Activated gamma-delta T cell treated with anti-CD3 and anti-CD28 coated beads, Interleukin-2, amount 50 U/mL, for 16 hours (primary cell): ENCODE results near the gene SPATA19.
"Not testable (repeated sequence)": the region's sequence is repeated elsewhere in the genome, so short reads cannot be mapped to it uniquely, and the experiment has no call there.

Experiments
- DNase-seq: peaks from one replicate; pipeline ENCODE4 v3.0.0-alpha.2; 2020; ENCODE audit warnings: low read depth

SPATA19 gene

DNA sequence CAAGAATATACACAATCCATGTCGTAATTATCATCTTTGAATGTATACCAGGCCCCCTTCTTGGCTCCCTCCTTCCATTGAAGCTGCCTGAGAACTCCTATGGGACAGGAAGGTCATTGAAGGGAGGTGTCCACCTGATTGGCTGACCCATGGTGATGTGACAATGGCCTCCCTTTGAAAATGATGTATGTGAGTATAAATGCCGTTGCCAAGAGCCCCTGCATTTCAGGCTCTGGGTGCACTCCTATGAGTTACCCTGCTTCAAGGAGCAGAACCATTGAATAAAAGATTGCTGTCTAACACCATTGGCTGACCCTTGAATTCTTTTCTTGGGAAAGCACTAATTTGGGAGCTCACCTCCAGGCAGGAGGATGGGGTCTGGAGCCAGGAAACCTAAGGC is at the start of gene SPATA19:
Gene SPATA19, minus strand, starts transcription at position 101 of the 400 bp plus-strand sequence. Its CDS starts 67 bp downstream, at position 34.
- DNase-seq = no peak

DNA sequence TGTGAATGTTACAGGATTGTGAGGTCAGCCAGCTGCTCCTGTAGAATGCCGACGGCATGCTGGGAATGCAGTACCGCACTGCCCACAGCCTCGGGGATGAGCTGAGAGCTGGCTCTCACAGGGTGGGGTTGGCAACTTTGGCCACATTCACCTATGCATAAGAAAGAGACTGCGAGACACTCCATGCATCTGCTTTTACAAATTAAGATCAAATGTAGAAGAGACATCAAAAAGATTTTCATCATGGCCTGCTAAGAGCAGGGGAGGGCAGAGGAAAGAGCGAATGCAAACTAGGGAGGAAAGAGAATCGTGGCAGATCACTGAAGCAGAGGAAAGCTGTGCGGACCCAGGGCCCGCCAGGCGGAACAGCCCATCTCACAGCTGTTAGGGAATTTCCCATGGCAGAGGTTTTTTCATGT is 49.8 kb upstream of the SPATA19 start:
- no peak for DNase-seq

GRCh38 chr11:133893381-133893780 is 48.1 kb upstream of the SPATA19 start:
- DNase-seq = no peak

GRCh38 chr11:133892584-133893380 is 47.5 kb upstream of the SPATA19 start:
- no peak for DNase-seq

DNA sequence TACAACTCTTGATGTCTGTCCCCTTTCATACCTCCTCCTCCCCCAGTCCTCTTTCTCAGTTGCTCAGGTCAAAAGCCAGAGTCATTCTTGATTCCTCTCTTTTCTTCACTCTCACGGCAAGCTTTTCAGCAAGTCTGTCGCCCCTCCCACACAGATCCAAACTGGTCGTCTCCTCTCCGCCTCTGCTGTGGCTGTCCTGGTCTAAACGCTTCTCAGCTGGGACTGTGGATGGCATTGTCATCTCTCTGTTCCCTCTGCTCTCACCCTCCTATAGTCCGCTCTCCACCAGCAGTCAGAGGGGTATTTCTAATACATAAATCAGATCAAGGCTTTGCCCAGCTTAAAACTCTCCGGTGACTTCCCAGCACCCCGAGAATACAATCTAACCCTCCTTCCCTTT is 46.8 kb upstream of the SPATA19 start:
- DNase-seq = no peak

GRCh38 chr11:133889893-133890292 is 44.6 kb upstream of the SPATA19 start:
- DNase-seq = no peak

- DNase-seq = no peak
Observed at GRCh38 chr11:133889188-133889587, 43.9 kb upstream of the SPATA19 start.

DNA sequence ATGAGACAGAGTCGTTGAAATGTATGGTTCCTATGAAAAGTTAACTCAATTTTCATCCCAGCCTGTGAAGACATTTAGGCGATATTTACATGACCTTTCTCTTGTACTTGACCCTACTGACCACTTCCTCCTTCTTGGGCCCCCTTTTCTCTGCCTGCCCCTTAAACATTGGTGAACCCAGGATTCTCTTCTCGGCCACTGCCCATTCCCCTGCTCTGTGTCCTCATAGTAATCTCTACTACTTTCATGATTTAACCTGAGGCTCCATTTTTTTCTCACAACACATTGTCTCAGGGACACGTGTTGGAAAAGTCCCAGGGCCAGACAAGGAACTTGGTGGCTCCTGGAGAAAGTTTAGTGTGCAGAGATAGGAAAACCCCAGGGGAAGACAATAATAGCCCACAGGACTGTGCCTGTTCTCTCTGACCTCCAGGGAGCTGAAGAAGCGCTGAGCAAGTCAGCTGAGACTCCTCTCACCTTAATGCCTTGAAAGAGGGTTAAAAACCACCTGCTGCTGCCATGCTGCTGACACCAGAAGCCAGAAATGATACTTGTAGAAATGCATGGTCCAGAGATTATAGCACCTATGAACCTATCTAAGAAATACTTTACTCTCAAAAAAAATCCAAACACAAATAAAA is 42.5 kb upstream of the SPATA19 start:
- DNase-seq = no peak

DNA sequence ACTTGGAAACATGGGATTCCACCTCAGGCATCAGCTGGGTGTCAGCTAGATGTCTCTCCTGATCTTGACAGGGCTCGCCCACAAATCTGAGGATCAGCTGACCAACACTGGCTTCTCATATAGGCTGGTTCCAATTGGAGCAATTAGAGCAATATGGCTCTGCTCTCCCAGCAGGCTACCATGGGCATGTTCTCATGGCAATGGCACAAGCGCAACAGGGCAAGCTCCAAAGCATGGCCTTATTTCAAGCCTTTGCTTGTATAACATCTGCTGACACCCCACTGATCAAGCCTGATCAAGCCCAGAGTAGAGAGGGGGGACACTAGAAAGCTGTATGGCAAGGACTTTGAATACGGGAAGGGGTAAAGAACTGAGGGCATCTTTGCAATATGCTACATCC is 40.7 kb upstream of the SPATA19 start:
- no peak for DNase-seq

DNA sequence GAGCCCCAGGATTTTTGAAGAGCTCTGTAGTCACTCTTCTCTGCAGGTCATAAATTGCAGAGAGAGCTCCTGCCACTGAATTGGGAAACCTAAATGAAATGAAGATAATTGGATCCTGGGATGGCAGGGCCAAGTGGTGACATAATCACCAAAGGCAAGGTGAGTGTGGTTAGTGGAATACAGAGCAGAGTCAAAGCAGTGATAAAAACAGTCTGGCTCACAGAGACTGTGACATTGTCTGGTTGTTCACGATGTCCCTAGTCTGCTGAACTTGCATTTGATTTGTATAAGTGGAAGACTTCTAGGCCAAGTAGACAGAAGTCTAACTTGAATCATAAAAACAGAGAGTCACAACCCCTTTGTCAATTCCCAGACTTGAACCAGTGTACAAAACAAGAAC is 26.8 kb upstream of the SPATA19 start:
- DNase-seq = no peak

DNA sequence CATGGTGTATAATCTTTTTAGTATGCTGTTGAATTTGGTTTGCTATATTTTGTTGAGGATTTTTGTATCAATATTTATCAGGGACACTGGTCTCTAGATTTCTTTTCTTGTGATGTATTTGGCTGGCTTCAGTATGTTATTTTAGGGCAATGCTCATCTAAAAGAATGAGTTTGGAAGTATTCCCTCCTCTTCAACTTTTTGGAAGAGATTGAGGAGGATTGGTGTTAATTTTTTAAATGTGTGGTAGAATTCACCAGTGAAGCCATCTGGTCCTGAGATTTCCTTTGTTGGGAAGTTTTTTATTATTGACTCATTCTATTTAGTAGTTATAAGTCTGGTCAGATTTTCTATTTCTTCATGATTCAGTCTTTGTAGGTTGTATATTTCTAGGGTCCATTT is 22.1 kb upstream of the SPATA19 start:
- no peak for DNase-seq

GRCh38 chr11:133865466-133865865 is 20.2 kb upstream of the SPATA19 start:
- no peak for DNase-seq

- DNase-seq = no peak
Observed at GRCh38 chr11:133864756-133865155, 19.4 kb upstream of the SPATA19 start.

- no peak for DNase-seq
Observed at GRCh38 chr11:133860151-133860550, 14.8 kb upstream of the SPATA19 start.

DNA sequence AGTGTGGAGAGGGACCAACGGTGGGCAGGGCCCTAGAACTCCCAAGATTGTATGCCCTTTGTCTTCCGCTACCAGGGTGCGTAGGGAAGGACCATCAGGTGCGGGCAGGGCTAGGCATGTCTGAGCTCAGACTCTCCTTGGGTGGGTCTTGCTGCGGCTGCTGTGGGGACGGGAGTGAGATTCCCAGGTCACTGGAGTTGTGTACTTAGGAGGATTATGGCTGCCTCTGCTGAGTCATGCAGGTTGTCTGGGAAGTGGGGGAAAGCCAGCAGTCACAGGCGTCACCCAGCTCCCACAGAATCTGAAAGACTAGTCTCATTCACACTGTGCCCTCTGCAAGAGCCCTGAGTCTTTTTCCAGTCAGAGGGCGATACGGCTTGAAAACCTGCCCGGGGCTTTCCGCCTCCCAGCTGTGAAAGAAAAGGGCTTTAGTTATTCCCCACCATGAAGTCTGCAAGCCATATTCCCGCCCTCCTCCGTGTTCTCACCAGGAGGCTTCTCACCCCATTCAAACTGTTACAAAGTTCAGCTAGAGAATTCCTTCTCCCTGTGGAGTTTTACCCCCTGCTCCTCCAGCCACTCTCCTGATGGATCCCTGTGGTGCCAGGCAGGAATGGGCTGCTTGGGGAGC is 9.1 kb upstream of the SPATA19 start:
- not testable (repeated sequence) for DNase-seq

DNA sequence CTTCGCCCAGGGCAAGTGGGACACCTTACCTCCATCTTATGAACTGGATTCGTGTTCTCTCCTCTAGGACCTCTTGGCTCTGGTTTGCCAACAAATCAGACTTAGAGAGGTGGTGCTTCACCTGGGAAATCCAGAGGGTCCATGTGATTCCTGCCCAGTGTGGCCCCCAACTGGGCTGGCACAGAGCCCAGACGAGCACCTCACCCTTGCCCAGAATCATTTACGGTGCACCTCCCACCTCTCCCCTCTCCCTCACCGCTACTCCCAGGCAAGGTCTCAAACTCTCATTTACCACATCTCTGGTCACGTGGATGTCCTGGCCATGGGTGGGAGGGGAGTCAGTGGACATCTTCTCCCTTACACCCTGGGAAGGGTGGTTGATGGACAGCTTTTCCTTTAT is 1.1 kb downstream of the SPATA19 start:
- DNase-seq = no peak

GRCh38 chr11:133843454-133843987 is 1.8 kb downstream of the SPATA19 start:
- no peak for DNase-seq

- no peak for DNase-seq
Observed at GRCh38 chr11:133842730-133843129, 2.6 kb downstream of the SPATA19 start.

- DNase-seq = no peak
Observed at GRCh38 chr11:133842053-133842452, 3.3 kb downstream of the SPATA19 start.

- DNase-seq = no peak
Observed at GRCh38 chr11:133841279-133842043, 3.9 kb downstream of the SPATA19 start.

- no peak for DNase-seq
Observed at GRCh38 chr11:133840479-133840941, 4.8 kb downstream of the SPATA19 start.
